Effector memory CD4-positive, alpha-beta T cell (primary cell): ENCODE data around the gene OR6S1.

Source experiments
- DNase-seq, 3 donors: peaks; one replicate each; pipeline ENCODE4 v3.0.0-alpha.2; 2020
- H3K27ac ChIP-seq: 2 replicates; pipeline ENCODE4 v1.7.0; 2013; ENCODE audit warnings: mild to moderate bottlenecking, low read length, moderate library complexity; ENCODE audit not compliant: insufficient read depth, poor library complexity, severe bottlenecking
- H3K27me3 ChIP-seq: replicated peaks from 2 replicates; pipeline ENCODE4 v1.7.0; 2013; ENCODE audit warnings: mild to moderate bottlenecking, low read length; ENCODE audit not compliant: insufficient read depth, control insufficient read depth, poor library complexity, severe bottlenecking
- H3K36me3 ChIP-seq: 2 replicates; pipeline ENCODE4 v1.7.0; 2013; ENCODE audit warnings: mild to moderate bottlenecking, low read length, moderate library complexity; ENCODE audit not compliant: control insufficient read depth, insufficient read depth
- H3K4me1 ChIP-seq: 2 replicates; pipeline ENCODE4 v1.7.0; 2013; ENCODE audit warnings: low read length, mild to moderate bottlenecking; ENCODE audit not compliant: control insufficient read depth, insufficient read depth, poor library complexity, severe bottlenecking
- H3K4me3 ChIP-seq: 2 replicates; pipeline ENCODE4 v1.7.0; 2013; ENCODE audit warnings: low read length, low read depth, mild to moderate bottlenecking; ENCODE audit not compliant: insufficient read depth, poor library complexity, severe bottlenecking
- H3K9me3 ChIP-seq: 2 replicates; pipeline ENCODE4 v1.7.0; 2013; ENCODE audit warnings: mild to moderate bottlenecking, low read length, moderate library complexity; ENCODE audit not compliant: control insufficient read depth

The OR6S1 gene

GRCh38 chr14:20609215-20610001 is 32.1 kb downstream of the OR6S1 start:
- no peak overlapping the region for H3K27ac ChIP-seq
- H3K4me3 ChIP-seq: peak overlapping the region; percentile 85
- no peaks in the 10 kb centered on the region for H3K9me3 ChIP-seq
- H3K27me3 ChIP-seq: no peaks in the 10 kb centered on the region
- H3K4me1 ChIP-seq: peaks cover 10% of the 10 kb centered on the region
- no peaks in the 10 kb centered on the region for H3K36me3 ChIP-seq
- DNase-seq: peak; percentile 49 to 55 (median 50)

- Histone ChIP-seq H3K4me1 (peaks cover 3% of the 10 kb centered on the region), H3K36me3 (no peaks in the 10 kb centered on the region), H3K27ac (no peak overlapping the region), H3K9me3 (no peaks in the 10 kb centered on the region), H3K27me3 (no peaks in the 10 kb centered on the region), H3K4me3 (no peak overlapping the region)
- DNase-seq: no peak
Observed at GRCh38 chr14:20608383-20609110, 32.9 kb downstream of the OR6S1 start.

GRCh38 chr14:20607617-20608016 is 33.9 kb downstream of the OR6S1 start:
- Histone ChIP-seq H3K9me3 (no peaks in the 10 kb centered on the region), H3K4me3 (no peak overlapping the region), H3K36me3 (no peaks in the 10 kb centered on the region), H3K4me1 (peaks cover 3% of the 10 kb centered on the region), H3K27me3 (no peaks in the 10 kb centered on the region), H3K27ac (no peak overlapping the region)
- no peak for DNase-seq

- DNase-seq: no peak
- Histone ChIP-seq H3K27ac (no peak overlapping the region), H3K27me3 (no peaks in the 10 kb centered on the region), H3K4me1 (peaks cover 3% of the 10 kb centered on the region), H3K9me3 (no peaks in the 10 kb centered on the region), H3K4me3 (no peak overlapping the region), H3K36me3 (no peaks in the 10 kb centered on the region)
Observed at GRCh38 chr14:20606902-20607242, 34.6 kb downstream of the OR6S1 start.

- Histone ChIP-seq H3K4me1 (no peaks in the 10 kb centered on the region), H3K36me3 (no peaks in the 10 kb centered on the region), H3K9me3 (no peaks in the 10 kb centered on the region), H3K4me3 (no peak overlapping the region), H3K27ac (no peak overlapping the region), H3K27me3 (no peaks in the 10 kb centered on the region)
- DNase-seq: no peak
Observed at GRCh38 chr14:20606190-20606901, 35.1 kb downstream of the OR6S1 start.

- Histone ChIP-seq H3K36me3 (no peaks in the 10 kb centered on the region), H3K27me3 (no peaks in the 10 kb centered on the region), H3K27ac (no peak overlapping the region), H3K4me1 (no peaks in the 10 kb centered on the region), H3K9me3 (no peaks in the 10 kb centered on the region), H3K4me3 (no peak overlapping the region)
- no peak for DNase-seq
Observed at GRCh38 chr14:20603813-20604690, 37.4 kb downstream of the OR6S1 start.

GRCh38 chr14:20602583-20602982 is 38.9 kb downstream of the OR6S1 start:
- Histone ChIP-seq H3K4me3 (no peak overlapping the region), H3K9me3 (no peaks in the 10 kb centered on the region), H3K4me1 (no peaks in the 10 kb centered on the region), H3K36me3 (no peaks in the 10 kb centered on the region), H3K27ac (no peak overlapping the region), H3K27me3 (no peaks in the 10 kb centered on the region)
- DNase-seq: no peak

GRCh38 chr14:20601522-20601921 is 40.0 kb downstream of the OR6S1 start:
- no peaks in the 10 kb centered on the region for H3K36me3 ChIP-seq
- H3K4me3 ChIP-seq: no peak overlapping the region
- H3K4me1 ChIP-seq: no peaks in the 10 kb centered on the region
- no peaks in the 10 kb centered on the region for H3K9me3 ChIP-seq
- no peaks in the 10 kb centered on the region for H3K27me3 ChIP-seq
- no peak overlapping the region for H3K27ac ChIP-seq
- no peak for DNase-seq

GRCh38 chr14:20597108-20597507 is 44.4 kb downstream of the OR6S1 start:
- no peaks in the 10 kb centered on the region for H3K27me3 ChIP-seq
- H3K4me1 ChIP-seq: no peaks in the 10 kb centered on the region
- DNase-seq: no peak
- no peak overlapping the region for H3K27ac ChIP-seq
- no peak overlapping the region for H3K4me3 ChIP-seq
- H3K9me3 ChIP-seq: no peaks in the 10 kb centered on the region
- H3K36me3 ChIP-seq: no peaks in the 10 kb centered on the region
